ENCODE results near the gene CAPN13. TPM values are rescaled to one million over a fixed set of nuclear protein-coding genes. Genes with fewer than 3 reads are reported as not detected.
A peak's percentile ranks its signal among the peaks of the same experiment; 100 is the strongest.

Gene CAPN13, protein sequence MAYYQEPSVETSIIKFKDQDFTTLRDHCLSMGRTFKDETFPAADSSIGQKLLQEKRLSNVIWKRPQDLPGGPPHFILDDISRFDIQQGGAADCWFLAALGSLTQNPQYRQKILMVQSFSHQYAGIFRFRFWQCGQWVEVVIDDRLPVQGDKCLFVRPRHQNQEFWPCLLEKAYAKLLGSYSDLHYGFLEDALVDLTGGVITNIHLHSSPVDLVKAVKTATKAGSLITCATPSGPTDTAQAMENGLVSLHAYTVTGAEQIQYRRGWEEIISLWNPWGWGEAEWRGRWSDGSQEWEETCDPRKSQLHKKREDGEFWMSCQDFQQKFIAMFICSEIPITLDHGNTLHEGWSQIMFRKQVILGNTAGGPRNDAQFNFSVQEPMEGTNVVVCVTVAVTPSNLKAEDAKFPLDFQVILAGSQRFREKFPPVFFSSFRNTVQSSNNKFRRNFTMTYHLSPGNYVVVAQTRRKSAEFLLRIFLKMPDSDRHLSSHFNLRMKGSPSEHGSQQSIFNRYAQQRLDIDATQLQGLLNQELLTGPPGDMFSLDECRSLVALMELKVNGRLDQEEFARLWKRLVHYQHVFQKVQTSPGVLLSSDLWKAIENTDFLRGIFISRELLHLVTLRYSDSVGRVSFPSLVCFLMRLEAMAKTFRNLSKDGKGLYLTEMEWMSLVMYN
- 2.5 TPM for polyA plus RNA-seq (ENCODE audit: insufficient read length)
- long read RNA-seq, donor 1: 0 reads
- long read RNA-seq, donor 2: 0 reads
- long read RNA-seq, donor 3: 0 reads
- long read RNA-seq, donor 4: 0 reads
- long read RNA-seq, donor 5: 0 reads
- long read RNA-seq, donor 6: 0 reads
- long read RNA-seq, donor 7: 0 reads
- long read RNA-seq, donor 8: 0 reads

DNA sequence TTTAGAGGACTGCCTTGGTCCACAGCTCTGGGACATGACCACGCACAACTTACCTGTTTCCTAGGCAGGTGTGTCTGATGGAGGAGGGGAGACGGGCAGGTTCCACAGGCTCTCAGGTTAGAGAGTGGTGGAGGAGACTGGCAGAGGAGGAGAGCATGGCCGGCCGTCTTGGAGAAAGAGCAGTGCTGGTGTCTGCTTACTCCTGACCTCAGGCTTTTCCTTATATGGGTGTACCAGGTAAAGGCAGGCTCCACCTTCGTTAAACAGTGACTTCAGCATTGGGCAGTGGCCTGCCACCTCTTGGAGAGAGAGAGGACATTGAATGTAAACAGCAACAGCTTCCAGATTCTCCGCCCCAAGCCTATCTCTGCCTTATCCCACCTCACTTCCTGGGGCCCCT is at the start of gene CAPN13:
Gene CAPN13 (minus strand): TSS at position 198 of the 400 bp plus-strand sequence. CDS start 20,121 bp downstream, outside the sequence.
- peak; percentile 11 for DNase-seq

DNA sequence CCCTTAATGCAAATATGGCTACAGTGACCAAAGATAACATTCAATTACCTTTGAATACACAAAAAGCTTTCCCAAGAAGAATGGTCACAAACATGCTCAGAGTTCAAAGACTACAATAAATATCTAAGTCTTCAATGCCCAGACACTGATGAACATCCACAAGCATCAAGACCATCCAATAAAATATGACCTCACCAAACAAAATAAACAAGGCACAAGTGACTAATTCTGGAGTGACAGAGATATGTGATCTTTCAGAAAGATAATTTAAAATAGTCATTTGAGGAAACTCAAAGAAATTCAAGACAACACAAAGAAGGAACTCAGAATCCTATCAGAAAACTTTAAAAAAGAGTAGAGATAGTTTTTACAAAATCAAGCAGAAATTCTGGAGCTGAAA is 40.6 kb upstream of the CAPN13 start:
- no peak for DNase-seq

DNA sequence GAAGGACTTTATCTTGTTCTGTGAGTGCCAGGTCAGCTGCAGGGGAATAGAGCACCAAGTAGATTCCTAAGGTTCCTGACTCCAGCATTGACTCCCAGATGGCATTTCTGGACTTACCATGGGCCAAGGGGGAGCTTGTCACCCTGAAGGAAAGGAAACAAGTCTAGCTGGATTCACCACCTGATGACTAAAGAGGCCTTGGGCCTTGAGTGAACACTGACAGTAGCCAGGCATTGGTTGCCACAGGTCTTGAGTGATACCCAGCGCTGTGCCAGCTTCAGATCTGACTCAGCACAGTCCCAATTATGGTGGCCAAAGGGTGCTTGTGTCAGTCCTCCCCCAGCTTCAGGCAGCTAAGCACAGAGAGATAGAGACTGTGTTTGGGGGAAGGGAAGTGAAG is 40.1 kb upstream of the CAPN13 start:
- DNase-seq: no peak

DNA sequence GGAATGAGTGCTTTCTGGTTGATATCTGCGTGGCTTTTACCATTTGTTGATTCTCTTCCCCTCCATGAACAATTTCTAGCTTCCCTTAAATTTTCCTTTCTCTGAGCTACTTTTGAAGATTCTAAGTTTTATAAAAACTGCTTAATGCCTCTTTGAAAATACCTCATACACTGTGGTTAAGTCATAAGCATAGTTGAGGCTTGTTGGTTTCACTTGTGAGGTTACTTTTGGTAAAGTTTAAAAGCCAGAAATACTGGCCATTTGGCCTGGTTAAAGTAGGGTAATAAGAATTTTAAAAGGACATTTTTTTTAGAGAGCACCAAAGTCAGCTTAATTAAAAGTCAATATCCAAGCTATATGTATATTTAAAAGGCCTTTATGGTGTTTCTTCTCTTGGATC is 21.3 kb upstream of the CAPN13 start:
- no peak for DNase-seq

DNA sequence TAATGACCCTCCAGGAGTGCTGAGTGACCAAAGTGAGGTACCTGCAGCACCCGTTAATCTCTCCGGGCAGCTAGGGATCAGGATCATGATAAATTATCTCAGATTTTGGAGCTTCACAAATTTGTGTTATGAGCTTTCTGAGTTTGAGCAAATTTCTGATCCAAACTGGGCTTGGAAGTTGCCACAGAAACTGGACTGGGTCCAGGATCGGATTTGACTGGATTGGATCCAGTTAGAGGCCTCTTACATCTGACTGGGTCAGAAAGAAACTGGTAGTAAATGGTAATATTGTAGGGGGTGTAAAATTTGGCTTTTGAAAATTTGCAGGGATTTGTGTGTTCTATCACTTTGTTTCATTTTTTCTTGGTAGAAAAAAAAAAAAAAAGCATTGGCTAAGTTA is 19.7 kb upstream of the CAPN13 start:
- DNase-seq: no peak

DNA sequence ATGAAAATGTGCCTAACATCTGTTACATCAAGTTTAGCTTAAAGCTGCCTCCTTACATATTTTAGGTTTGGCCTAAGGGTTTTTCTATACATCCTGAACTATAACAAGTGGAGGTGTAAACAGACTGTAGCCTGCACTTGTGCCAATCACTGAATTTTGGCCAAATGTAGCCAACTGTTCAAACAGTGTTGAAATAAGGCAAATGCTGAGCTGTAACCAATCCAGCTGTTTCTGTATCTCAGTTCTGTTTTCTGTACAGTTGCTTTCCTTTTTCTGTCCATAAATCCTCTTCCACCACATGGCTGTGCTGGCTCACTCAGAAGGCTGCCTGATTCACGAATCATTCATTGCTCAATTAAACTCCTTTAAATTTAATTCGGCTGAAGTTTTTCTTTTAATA is 19.2 kb upstream of the CAPN13 start:
- no peak for DNase-seq

DNA sequence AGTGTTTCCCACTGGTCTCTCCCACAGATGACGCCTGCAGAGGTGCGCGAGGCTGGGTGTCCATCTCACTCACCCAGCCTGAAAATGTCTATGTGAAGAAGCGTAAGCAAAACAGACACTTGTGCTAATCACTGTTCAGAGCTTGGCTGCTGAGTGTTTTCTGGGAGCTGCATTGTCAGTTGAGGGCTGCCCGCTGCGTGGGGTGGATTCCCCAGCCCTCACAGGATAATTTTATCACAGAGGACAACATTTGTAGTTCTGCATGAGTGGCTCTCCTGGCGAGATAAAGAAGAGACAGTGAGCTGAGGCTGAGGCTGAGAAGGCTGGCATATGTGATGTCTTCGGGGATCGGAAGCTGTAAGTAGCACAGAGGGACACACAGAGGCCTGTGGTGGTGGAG is 16.2 kb upstream of the CAPN13 start:
- DNase-seq: no peak

DNA sequence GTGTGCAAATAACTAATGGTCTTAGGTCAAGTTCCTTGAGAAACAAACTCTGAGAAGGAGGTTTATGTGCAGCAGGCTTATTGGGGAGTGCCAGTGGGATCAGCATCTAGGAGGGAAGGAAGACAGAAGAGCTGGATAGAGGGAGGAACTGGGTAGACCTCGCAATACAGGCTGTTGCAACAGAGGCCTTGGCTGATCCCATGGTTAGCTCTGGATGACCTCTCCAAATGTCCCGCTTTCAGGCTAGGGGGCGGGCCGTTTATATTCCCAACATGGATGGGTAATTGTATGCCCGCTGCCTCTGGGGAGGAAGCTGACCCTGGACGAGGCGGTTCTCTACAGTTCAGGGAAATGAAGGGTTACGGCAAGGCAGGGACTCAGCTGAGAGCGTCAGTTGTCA is 14.7 kb upstream of the CAPN13 start:
- DNase-seq: no peak

DNA sequence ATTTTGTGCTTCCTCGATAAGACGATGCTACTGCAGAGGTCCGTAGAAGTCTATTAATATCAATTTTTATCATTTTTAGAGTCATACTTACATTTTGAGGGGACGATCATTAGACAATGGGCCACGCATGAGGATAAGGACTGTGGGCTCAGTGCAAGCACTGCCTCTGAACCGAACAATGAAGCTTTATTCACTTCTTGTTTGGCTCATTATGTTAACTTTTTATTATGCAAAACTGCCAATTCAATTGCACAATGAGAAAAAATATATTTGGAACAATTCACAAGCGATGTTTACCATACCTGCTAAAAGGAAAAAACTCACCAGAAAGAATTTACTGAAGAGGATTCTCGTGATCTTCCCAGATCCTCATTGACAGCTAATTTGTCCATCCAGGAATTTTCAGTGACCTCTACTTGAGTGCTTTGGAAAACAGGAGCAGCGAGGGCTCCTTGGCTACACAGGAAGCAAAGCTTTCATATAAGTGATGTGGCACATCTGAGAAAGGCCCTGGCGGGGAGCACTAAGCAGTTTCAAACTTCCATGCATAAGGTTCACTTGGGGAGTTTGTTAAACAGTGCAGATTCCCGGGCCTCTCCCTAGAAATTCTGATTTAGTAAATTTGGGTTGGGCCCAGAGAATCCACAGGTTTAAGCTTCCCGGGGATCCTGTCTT is 13.3 kb upstream of the CAPN13 start:
- no peak for DNase-seq

DNA sequence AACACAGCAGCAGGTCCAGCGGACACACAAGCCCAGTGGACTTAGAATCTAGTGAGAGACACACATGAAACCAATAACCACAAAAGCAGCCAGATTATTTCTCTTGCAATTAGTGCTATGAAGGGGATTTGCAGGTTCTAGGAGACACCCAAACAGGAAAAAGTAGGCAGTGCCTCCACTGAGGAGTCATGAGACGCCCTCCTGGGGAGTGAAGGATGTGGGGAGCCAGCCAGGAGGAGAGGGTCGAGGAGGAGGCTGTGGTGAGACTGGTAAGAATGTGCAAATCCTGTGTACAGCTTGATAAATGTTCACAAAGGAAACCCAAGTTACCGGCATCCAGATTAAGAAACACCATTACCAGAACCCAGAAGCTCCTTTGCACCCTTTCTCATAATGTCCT is 2.7 kb upstream of the CAPN13 start:
- DNase-seq: no peak

DNA sequence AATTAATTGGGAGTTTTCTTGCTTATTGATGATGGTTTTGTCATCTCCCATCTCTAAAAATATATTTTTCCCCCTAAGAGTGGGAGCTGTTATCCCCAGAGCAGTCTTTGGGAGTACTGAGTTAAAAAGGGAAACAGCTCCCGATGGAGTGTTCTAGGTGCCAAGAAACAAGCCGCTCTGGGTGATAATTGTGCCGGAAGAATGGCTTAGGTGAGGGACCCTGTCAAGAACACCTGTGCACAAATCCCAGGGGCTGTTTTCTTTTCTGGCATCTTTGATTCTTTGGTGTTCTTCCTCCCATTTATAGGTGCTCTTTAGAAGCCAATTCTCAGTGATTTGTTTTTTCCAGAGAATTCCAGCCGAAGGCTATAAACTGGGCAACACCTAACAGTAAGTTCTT is 1.4 kb upstream of the CAPN13 start:
- no peak for DNase-seq

DNA sequence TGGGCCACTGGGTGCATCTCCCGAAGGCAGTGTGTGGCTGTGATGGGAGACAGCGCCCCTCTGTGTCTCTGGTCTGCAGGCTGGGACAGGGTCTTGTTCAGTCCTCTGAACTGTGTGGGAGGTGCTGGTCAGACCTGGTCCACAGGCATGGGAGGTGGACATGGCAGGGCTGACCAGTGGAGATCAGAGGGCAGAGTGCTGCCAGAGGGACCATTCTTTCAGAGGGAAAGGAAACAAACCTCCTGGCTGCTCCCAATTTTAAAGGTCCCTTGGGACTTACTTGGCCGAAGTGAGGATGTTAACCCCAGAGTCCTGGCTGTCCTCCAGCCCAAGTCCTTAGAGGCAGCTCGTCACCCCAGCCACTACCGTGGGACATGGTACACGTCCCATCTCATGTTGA is 4.0 kb downstream of the CAPN13 start:
- DNase-seq: no peak

DNA sequence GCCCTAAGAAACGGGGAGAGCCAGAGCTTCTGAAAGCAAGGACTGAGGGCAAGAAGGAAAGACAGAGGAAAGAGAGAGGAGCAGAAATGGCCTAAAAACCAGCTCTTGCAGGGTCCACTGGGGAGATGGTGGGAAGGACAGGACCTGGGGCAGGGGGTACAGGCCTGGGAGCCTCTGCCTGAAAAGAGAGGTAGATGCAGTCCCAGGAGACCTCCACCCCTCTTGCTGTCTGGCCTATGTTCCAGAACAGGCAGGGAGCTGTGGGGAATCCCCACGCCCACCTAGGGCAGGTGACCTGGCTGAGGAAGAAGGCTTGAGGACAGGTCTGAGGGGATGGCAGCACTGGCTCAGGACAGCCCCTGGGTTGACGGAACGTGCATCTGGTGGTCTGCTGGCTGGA is 4.6 kb downstream of the CAPN13 start:
- no peak for DNase-seq

DNA sequence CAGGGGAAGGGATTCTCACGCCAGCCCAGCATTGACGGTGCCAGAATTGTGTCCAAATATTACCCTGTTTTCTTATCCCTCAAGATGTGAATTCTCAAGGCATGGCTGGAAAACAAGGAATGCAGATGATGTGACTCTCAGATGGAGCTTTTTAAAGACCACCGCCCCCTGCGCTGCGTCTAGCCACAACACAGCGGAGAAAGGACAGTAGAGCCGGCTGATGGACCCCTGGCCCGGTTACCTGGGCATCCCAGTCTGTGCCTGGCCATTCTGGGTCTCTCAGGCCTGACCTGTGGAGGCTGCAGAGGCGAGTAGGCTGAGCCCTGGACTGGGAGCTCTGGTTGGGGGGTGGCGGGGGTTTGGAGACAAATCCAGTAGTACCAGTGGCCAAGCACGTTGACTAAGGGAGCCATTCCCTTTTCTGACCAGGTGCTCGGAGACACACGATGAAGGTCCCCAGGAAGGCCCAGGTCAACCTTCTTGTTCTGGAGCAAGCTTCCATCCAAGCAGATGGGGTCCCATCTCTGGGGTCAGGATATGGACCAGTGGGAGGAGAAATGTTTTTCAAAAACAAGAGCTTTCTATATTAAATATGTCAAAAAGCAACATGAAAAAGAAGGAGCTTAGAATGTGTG is 5.3 kb downstream of the CAPN13 start:
- DNase-seq: no peak

DNA sequence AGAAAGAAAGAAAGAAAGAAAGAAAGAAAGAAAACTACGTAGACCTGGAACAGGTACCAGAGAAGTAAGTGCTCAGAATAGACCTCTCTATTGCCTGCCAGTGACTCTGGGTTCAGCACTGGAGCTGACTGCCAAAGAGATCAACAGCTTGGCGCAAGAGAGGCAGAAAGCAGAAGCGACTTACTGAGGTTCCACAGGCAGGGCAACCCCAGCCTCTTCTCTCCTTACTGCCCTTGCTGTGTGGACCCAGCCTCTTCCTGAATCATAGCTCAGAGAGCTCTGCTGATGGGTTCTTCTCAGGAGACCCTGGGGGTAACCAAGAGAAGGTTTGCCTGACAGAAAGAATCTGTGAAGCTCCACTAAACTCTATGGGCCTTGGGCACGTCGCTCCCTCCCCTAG is 7.1 kb downstream of the CAPN13 start:
- no peak for DNase-seq

DNA sequence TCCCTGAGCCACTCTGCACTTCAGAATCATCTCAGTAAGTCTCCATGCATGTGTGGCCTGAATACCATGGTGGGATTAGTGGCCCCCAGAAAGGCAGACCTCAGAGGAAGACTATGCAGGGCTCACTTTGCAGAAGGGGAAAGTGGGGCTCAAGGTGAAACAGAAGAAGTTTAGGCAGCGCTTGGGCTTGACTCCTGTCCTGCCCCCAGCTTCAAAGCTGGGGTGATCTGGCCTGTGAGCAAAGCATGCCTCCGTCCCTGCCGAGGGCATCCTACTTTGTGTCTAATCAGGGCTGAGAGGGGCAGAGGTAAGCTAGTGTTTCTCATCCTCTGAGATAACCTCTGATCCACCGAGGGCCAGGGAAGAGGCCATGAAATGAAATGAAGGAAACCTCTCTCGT is 7.9 kb downstream of the CAPN13 start:
- no peak for DNase-seq

DNA sequence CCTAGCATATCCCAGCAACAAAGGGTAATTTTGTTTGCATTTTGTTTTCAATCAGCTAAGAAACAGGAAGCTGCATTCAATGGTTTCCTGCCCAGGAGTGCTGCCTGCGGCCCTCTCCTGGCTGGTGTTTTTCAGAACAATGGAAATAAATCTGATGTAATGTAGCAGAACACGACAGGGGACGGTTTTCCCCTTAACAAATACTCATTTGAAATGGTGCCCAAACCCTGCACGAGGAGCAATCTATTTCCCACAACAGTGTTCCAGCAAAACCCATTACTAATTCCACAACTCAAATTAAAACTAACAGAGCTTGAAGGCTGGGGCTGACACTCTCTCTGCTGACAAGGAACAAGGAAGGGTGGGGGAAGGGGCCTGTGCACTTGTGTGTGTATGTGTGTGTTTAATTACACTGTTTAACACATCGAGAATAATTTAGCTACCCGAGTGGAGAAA is 8.7 kb downstream of the CAPN13 start:
- DNase-seq: peak; percentile 74

DNA sequence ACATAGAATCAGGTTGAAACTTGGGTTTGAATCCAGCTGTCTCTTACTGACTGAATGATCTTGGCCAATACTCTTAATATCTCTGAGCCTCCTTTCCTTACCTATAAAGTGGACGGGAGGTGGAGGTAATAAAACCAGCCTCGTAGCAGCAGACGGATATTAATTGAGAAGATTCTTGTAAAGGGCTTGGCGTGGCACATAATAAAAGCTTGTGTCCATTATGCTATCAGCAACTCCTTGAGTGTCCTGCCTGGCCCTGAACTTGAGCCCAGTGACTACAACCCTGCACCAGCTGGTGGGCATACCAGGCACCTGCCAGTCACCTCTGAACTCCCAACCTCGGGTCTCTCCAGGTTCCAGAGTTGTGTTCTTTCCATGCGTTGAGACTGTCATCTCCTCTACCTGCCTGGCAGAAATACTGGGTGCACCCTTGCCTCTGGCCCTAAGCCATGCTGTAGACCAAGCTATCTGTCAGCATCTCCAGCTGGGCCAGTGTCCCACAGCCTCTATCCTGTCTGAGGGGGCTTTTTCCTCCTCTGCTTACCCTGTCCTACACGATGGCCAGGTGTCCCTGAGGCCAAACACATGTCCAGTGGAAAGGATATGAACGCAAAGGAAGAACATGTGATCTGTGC is 9.7 kb downstream of the CAPN13 start:
- DNase-seq: no peak

DNA sequence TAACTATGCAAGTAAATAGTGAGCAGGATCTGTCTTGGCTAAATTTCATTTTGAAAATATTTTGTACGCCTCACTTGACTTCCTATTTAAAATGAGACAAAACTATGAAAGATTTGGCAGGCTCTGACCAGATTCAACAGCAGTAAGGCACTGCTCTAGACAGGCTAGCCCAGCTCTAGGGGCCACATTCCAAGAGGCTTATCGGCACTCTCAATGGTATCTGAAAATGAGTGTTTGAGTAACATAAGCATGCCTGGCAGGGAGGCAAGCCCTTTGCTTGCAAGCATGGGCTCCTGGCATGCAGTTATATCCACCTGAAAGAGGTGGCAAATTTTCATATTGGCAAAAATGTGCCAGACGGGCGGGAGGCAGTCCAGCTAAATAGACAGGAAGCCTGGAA is 10.5 kb downstream of the CAPN13 start:
- peak; percentile 6 for DNase-seq

DNA sequence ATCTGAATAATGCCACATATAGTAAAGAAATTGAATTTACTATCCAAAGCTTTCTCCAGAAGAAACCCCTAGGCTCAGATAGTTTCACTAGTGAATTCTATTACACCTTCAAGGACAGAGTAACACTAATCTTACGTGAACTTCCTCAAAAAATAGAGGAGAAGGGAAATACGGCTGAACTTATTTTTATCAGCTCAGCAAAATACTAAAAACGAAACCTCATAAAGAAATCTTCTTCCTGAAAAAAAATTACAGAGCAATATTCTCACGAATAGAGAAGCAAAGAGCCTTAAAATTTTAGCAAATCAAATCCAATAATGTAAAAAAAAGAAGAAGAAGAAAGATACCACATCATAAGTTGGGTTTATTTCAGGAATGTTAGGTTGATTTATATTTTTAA is 14.7 kb downstream of the CAPN13 start:
- DNase-seq: no peak

DNA sequence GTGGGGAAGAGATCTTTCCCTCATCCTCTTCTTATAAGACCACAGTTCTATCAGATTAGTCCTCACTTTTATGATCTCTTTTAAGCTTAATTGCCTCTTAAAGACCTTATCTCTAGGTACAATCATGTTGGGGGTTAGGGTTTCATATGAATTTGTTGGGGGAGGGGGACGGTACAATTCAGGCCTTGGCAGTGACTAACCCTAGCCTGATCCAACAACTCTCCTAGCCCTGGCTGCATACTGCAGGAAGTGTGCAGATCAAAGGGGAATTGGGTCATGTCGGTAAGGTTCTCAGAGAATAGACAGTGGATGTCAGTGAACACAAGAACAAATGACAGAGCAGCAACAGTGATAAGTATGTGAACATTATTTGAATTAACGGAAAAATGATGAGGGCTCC is 16.4 kb downstream of the CAPN13 start:
- no peak for DNase-seq

DNA sequence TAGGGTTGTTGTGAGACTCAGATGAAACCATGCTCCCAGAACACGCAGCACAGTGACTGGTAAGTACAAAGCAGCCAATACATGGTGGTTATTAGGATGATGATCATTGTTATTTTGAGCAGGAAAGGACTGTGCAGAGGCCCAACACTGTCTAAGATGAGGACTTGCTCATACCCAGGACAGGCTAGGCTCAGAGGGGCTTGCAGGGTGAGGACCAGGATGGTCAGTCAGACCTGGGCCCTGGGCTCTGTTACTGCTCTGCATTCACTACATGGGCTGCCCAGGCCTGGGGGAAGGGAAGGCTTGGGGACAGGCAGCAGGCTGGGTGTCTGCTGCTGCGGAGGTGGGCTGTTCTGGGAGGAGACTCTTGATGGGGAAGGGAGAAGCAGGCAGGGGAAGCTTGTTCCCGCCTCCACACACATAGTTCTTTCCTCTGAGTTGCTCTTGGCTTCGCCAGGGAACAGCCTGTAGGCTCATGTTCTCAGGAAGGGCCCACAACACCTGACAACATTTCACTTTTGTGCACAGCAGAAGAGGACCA is 17.5 kb downstream of the CAPN13 start:
- no peak for DNase-seq
